HG03442 (cell line): Measurements from ENCODE around the gene IGF2.

Source experiments
- ATAC-seq: cut with Tn5 transposase; IDR thresholded peaks from one replicate; pipeline ENCODE4 v1.9.1; 2021; ENCODE audit warnings: mild to moderate bottlenecking, moderate library complexity; ENCODE audit not compliant: unreplicated experiment

The IGF2 gene

GRCh38 chr11:2169626-2170570 lies 30.7 kb upstream of the IGF2 start:
- no peak for ATAC-seq

DNA sequence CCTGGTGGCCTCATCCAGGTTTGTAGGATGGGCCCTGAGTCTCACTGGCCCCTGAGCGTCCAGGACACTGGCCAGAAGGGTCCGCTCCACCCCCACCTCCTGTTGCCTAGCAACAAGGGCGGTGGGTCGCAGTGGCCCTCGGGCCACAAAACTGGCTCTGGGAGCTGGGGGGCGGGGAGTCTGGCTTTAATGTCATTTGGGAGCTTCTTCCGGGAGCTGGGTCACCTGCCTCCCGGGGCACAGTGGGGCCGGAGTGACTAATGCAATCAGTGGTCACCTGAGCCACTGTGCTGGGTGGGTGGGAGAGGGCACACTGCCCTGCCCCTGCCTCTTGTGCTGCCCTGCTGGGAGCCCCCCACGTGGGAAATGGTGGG lies 29.8 kb upstream of the IGF2 start:
- no peak for ATAC-seq

GRCh38 chr11:2168286-2169004 lies 29.3 kb upstream of the IGF2 start:
- no peak for ATAC-seq

DNA sequence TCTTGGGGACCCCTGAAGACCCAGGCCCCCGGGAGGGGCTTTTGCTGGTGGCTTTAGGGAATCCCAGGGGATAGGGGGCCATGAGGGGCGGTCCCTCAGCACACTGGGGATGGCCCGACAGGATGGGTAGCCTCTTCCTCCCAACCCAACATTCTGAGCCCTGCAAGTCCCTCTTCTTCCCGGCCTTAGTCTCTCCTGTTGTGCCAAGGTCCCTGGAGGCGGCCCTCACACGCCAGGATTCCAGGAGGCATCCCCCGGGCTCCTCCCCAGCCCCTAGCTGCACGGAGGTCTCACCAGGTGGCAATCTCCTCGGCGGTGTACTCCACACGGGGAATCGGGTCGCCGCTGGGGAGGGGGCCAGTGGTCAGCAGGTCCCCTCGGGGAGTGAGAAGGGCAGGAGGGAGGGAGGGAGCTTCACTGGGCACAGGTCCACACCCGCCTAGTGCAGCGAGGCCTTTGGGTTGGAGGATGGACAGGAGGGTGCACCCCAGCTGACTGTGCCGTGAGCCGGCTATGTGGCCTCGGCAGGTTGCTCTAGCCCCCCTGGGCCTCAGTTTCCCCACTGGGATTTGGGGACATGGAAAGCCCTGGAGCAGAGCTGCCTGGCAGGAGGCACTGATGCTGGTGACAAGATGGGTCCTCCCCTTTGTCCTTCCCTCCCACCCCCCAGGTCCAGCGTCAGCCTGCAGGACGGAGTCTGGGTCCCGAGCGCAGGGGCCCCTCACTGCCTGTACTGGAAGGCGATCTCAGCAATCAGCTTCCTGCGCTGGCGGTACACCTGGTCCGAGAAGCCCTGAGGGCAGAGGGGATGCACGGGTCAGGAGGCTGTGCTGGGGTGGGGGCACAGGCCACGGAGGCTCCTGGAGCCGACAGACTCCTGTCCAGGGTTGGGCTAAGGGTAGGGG lies 28.2 kb upstream of the IGF2 start:
- no peak for ATAC-seq

GRCh38 chr11:2166091-2166851 lies 27.1 kb upstream of the IGF2 start:
- no peak for ATAC-seq

GRCh38 chr11:2165571-2165970 lies 26.4 kb upstream of the IGF2 start:
- no peak for ATAC-seq

GRCh38 chr11:2164861-2165555 lies 25.8 kb upstream of the IGF2 start:
- no peak for ATAC-seq

DNA sequence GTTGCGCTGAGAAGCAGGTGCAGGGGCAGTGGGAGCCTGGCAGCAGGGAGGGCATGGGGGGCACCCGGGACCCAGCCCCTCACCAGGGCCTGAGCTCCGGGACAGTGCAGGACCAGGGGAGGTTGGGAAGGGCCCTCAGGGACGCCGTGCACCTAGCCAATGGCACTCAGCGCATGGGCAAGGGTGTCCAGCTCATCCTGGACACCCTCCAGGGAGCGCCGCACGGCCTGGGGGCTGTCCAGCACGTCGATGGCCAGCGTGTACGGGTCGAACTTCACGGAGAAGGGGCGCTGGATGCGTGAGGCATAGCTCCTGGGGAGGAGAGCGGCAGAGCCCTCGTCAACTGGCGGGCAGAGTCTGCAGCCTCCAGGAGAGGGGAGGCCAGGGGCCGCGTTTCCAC lies 24.9 kb upstream of the IGF2 start:
- no peak for ATAC-seq

GRCh38 chr11:2163428-2163978 lies 24.3 kb upstream of the IGF2 start:
- ATAC-seq, result no peak

DNA sequence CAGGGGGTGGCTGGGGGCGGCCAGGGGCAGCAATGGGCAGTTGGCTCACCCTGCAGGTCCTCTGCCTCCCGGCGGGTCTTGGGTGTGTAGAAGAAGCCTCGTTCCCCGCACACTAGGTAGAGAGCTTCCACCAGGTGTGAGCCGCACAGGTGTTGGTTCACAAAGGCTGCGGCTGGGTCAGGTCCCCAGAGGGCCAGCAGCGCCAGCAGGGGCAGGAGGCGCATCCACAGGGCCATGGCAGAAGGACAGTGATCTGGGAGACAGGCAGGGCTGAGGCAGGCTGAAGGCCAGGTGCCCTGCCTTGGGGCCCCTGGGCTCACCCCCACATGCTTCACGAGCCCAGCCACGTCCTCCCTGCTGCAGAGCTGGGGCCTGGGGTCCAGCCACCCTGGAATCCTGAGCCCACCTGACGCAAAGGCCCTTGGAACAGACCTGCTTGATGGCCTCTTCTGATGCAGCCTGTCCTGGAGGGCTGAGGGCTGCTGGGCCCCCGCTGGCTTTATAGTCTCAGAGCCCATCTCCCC lies 21.6 kb upstream of the IGF2 start, which contains the start of gene INS:
Gene INS, minus strand, starts transcription at position 474 of the 524 bp plus-strand sequence. Its CDS starts 238 bp downstream, at position 236.
- no peak for ATAC-seq

- ATAC-seq, result no peak
Observed at GRCh38 chr11:2159536-2160413, 20.6 kb upstream of the IGF2 start.

DNA sequence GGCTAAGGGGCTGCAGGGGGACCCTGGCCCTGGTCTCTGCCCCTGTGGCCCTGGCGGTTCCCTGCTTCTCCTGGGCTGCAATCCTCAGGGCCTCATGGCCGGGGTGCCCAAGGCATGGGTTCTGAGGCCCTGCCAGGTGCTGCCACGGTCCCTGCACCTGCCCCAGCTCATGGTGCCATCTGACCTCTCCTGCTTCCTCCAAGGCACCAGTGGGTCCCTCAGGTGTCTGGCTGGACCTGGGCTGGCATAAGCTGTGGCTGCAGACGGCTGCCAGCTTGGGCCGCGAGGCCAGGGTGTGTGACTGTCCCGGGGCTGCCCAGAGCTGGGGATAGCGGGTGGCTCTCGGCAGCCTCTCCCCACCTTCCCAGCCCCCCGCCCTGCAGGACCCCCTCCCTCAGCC lies 19.8 kb upstream of the IGF2 start:
- no peak for ATAC-seq

GRCh38 chr11:2158296-2158737 lies 19.1 kb upstream of the IGF2 start:
- ATAC-seq, result no peak

GRCh38 chr11:2157294-2158040 lies 18.3 kb upstream of the IGF2 start:
- no peak for ATAC-seq

DNA sequence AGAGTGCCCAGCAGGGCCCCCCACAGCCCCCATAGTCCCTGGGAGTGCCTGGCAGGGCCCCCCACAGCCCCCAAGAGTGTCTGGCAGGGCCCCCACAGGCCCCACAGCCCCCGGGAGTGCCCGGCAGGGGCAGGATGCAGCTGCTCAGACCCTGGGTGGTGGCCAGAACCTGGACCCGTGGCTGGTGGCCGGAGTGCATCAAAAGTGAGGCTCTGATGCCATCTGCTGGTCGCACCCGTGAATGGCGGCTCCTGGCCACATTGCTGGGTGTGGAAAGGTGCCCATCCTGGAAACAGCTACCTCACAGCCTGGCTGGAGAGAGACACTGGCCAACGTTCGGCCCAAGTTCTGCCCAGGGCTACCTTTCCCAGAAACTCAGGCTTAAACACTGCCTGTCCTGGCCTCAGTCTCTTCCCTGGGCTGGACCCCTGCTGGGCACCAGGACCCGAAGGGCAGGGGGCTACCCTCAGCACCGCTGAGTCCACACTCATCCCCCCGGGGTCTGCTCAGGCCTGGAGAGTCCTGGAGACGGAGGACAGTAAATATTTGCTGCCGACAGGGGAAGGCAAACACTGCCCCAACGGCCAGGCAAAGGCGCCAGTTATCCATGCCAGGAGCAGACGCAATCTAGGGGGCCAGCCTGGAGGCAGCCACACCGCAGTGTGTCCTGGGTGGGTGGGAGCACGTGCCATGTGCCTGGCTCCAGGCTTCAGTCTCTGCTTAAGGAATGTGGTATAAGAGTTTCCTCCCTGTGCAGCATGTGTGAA lies 17.4 kb upstream of the IGF2 start:
- ATAC-seq, result no peak

- no peak for ATAC-seq
Observed at GRCh38 chr11:2155511-2155910, 16.3 kb upstream of the IGF2 start.

- no peak for ATAC-seq
Observed at GRCh38 chr11:2154889-2155288, 15.7 kb upstream of the IGF2 start.
